H1 (cell line): Measurements from ENCODE around the gene TUBAL3. TPM values are rescaled to one million over a fixed set of nuclear protein-coding genes. Genes with fewer than 3 reads are reported as not detected.

Experiments used
- CTCF ChIA-PET: fragments of 300-600 bp; sonication (Branson Sonifier 250); formaldehyde crosslinking; loops from one replicate; lab custom pipeline; 2021; ENCODE audit not compliant: partially characterized antibody; lab: Charles Lee
- POLR2A ChIA-PET: fragments of 300-600 bp; sonication (Branson Sonifier 250); formaldehyde crosslinking; loops from one replicate; lab custom pipeline; 2021; ENCODE audit warnings: inconsistent platforms; ENCODE audit not compliant: partially characterized antibody; lab: Charles Lee
- DNase-seq, 2 experiments: peaks; one replicate each; pipeline versions ENCODE4 v3.0.0 to v3.0.0-alpha.2; 2010 to 2022; ENCODE audit warnings: low spot score in 2 of 2, low read depth in 1 of 2, mixed read lengths in 1 of 2
- FAIRE-seq: peaks from 2 replicates; lab custom pipeline; 2011; peaks lifted over from hg19 to GRCh38; lab: Jason Lieb, UNC
- H2AFZ ChIP-seq: 2 replicates; pipeline ENCODE4 v1.8.1; 2012; ENCODE audit warnings: low read length, inconsistent platforms
- H2AK5ac ChIP-seq: 2 replicates; pipeline ENCODE4 v1.6.1; 2013; ENCODE audit warnings: low read depth, low read length
- H2BK120ac ChIP-seq: replicated peaks from 2 replicates; pipeline ENCODE3; 2013; ENCODE audit warnings: low read depth, low read length, inconsistent platforms
- H2BK12ac ChIP-seq: 2 replicates; pipeline ENCODE4 v1.6.1; 2013; ENCODE audit warnings: low read depth, low read length
- H2BK15ac ChIP-seq: 2 replicates; pipeline ENCODE4 v1.6.1; 2013; ENCODE audit warnings: low read length
- H2BK20ac ChIP-seq: 2 replicates; pipeline ENCODE4 v1.6.1; 2013; ENCODE audit warnings: low read length
- H2BK5ac ChIP-seq: 2 replicates; pipeline ENCODE4 v1.6.1; 2013; ENCODE audit warnings: low read depth, low read length
- H3K14ac ChIP-seq: 2 replicates; pipeline ENCODE4 v1.6.1; 2013; ENCODE audit warnings: inconsistent platforms; ENCODE audit not compliant: insufficient read length
- H3K18ac ChIP-seq: 2 replicates; pipeline ENCODE4 v1.6.1; 2013; ENCODE audit warnings: low read length; ENCODE audit errors: extremely low read depth
- H3K23ac ChIP-seq: 2 replicates; pipeline ENCODE4 v1.6.1; 2013; ENCODE audit warnings: inconsistent platforms; ENCODE audit not compliant: insufficient read length
- H3K23me2 ChIP-seq: 2 replicates; pipeline ENCODE4 v1.6.1; 2013; ENCODE audit warnings: low read depth, low read length
- H3K27ac ChIP-seq: 2 replicates; pipeline ENCODE4 v1.6.1; 2011; ENCODE audit warnings: low read depth, low read length, inconsistent platforms
- H3K27me3 ChIP-seq, 4 experiments: replicated peaks in 1 of 4; 1 replicate in 1 of 4; 2 replicates in 3 of 4; pipeline versions ENCODE4 v1.6.1 to v1.8.1; 2011 to 2013; ENCODE audit warnings: low read length in 3 of 4, mild to moderate bottlenecking in 3 of 4, inconsistent platforms in 2 of 4, mixed read lengths in 2 of 4, moderate library complexity in 1 of 4; ENCODE audit not compliant: control insufficient read depth in 3 of 4, insufficient read depth in 3 of 4; ENCODE audit errors: extremely low read depth in 1 of 4
- H3K36me3 ChIP-seq, 4 experiments: 2 replicates each; pipeline versions ENCODE4 v1.6.1 to v1.8.1; 2011 to 2013; ENCODE audit warnings: mild to moderate bottlenecking in 4 of 4, low read length in 3 of 4, moderate library complexity in 2 of 4, control low read depth in 1 of 4, inconsistent platforms in 1 of 4; ENCODE audit not compliant: insufficient read depth in 4 of 4, control insufficient read depth in 2 of 4
- H3K4ac ChIP-seq: replicated peaks from 2 replicates; pipeline ENCODE3; 2013; ENCODE audit warnings: low read length, low read depth, mixed read lengths, inconsistent platforms; ENCODE audit not compliant: insufficient read length
- H3K4me1 ChIP-seq, 4 experiments: replicated peaks in 1 of 4; 1 replicate in 1 of 4; 2 replicates in 3 of 4; pipeline versions ENCODE4 v1.6.1 to v1.8.1; 2011 to 2013; ENCODE audit warnings: low read length in 3 of 4, inconsistent platforms in 2 of 4, mixed read lengths in 1 of 4; ENCODE audit not compliant: insufficient read depth in 4 of 4, control insufficient read depth in 3 of 4
- H3K4me2 ChIP-seq, 2 experiments: 2 replicates each; pipeline versions ENCODE4 v1.6.1 to v1.8.1; 2011 to 2013; ENCODE audit warnings: low read depth in 2 of 2, low read length in 2 of 2, control low read depth in 1 of 2, inconsistent platforms in 1 of 2, mild to moderate bottlenecking in 1 of 2; ENCODE audit not compliant: insufficient read depth in 1 of 2
- H3K4me3 ChIP-seq, 4 experiments: fragments of 200-600, 300-600 bp in 1 of 4; sonication (generic), shearing (Covaris generic), sonication (Bioruptor Twin) in 1 of 4; 2 replicates each; pipeline versions ENCODE4 v1.5.1 to v1.8.1; 2011 to 2016; ENCODE audit warnings: low read length in 4 of 4, low read depth in 3 of 4, control low read depth in 2 of 4, inconsistent platforms in 2 of 4, mild to moderate bottlenecking in 2 of 4, mixed read lengths in 1 of 4, moderate library complexity in 1 of 4; ENCODE audit not compliant: insufficient read depth in 2 of 4; ENCODE audit errors: extremely low read depth in 1 of 4
- H3K56ac ChIP-seq: replicated peaks from 2 replicates; pipeline ENCODE3; 2013; ENCODE audit warnings: low read depth, mild to moderate bottlenecking, mixed read lengths, low read length, inconsistent platforms; ENCODE audit not compliant: insufficient read length
- H3K79me1 ChIP-seq: 2 replicates; pipeline ENCODE4 v1.6.1; 2013; ENCODE audit warnings: low read depth, low read length, control low read depth
- H3K79me2 ChIP-seq, 2 experiments: 2 replicates each; pipeline versions ENCODE4 v1.6.1 to v1.8.1; 2012 to 2013; ENCODE audit warnings: low read length in 2 of 2, mild to moderate bottlenecking in 2 of 2, inconsistent platforms in 1 of 2; ENCODE audit not compliant: insufficient read depth in 2 of 2, control insufficient read depth in 1 of 2
- H3K9ac ChIP-seq, 4 experiments: replicated peaks in 1 of 4; 1 replicate in 1 of 4; 2 replicates in 3 of 4; pipeline versions ENCODE4 v1.6.1 to v1.8.1; 2011 to 2013; ENCODE audit warnings: low read depth in 3 of 4, low read length in 3 of 4, control low read depth in 2 of 4, mild to moderate bottlenecking in 2 of 4, moderate library complexity in 2 of 4, inconsistent platforms in 1 of 4; ENCODE audit errors: extremely low read depth in 1 of 4
- H3K9me3 ChIP-seq, 2 experiments: 2 replicates each; pipeline versions ENCODE4 v1.6.1 to v1.8.1; 2012 to 2013; ENCODE audit warnings: mild to moderate bottlenecking in 2 of 2, moderate library complexity in 2 of 2, control low read depth in 1 of 2, inconsistent platforms in 1 of 2, low read depth in 1 of 2, low read length in 1 of 2, mixed read lengths in 1 of 2; ENCODE audit not compliant: insufficient read depth in 2 of 2
- H4K20me1 ChIP-seq, 2 experiments: replicated peaks in 1 of 2; 2 replicates each; pipeline versions ENCODE3 to v1.8.1; 2011 to 2013; ENCODE audit warnings: inconsistent platforms in 2 of 2, low read length in 2 of 2, mild to moderate bottlenecking in 1 of 2; ENCODE audit not compliant: insufficient read depth in 2 of 2, control insufficient read depth in 1 of 2
- H4K5ac ChIP-seq: 2 replicates; pipeline ENCODE4 v1.6.1; 2013; ENCODE audit warnings: low read length, low read depth, mixed read lengths, inconsistent platforms; ENCODE audit not compliant: insufficient read length
- H4K8ac ChIP-seq: 2 replicates; pipeline ENCODE4 v1.8.0; 2013; ENCODE audit warnings: mild to moderate bottlenecking, moderate library complexity, low read length, inconsistent platforms; ENCODE audit not compliant: insufficient read depth; ENCODE audit errors: extremely low read depth
- H4K91ac ChIP-seq: replicated peaks from 2 replicates; pipeline ENCODE3; 2013; ENCODE audit warnings: low read length, mixed read lengths, inconsistent platforms; ENCODE audit not compliant: insufficient read length
- NRF1 ChIP-seq: IDR thresholded peaks from 2 replicates; pipeline ENCODE4 v1.6.1; 2011; ENCODE audit warnings: mild to moderate bottlenecking, low read depth, low read length, improper control_type of control experiment
- PHF8 ChIP-seq: fragments of 200-600 bp; sonication (generic); conservative IDR thresholded peaks from 2 replicates; pipeline ENCODE4 v1.7.1; 2012; ENCODE audit warnings: low read depth, mild to moderate bottlenecking, inconsistent platforms, low read length, moderate library complexity
- POU5F1 ChIP-seq: IDR thresholded peaks from 2 replicates; pipeline ENCODE4 v1.6.1; 2011; ENCODE audit warnings: low read depth, mild to moderate bottlenecking, low read length, moderate library complexity
- SIN3A ChIP-seq, 2 experiments: IDR thresholded peaks in 1 of 2; conservative IDR thresholded peaks in 1 of 2; 2 replicates each; pipeline ENCODE4 v1.6.1; 2011 to 2012; ENCODE audit warnings: low read length in 2 of 2, improper control_type of control experiment in 1 of 2, low read depth in 1 of 2, mild to moderate bottlenecking in 1 of 2
- TAF7 ChIP-seq: optimal IDR thresholded peaks from 2 replicates; pipeline ENCODE3; 2011; ENCODE audit warnings: low read depth, mild to moderate bottlenecking, inconsistent platforms, low read length, moderate library complexity, borderline replicate concordance
- WGBS, 2 experiments: shearing (Covaris generic) in 1 of 2; methylation state at CpG; one replicate each; pipeline versions ENCODE4 v1.1.6 to v1.1.7; 2013 to 2015; ENCODE audit warnings: low lambda C conversion rate in 2 of 2, mixed read lengths in 2 of 2, inconsistent platforms in 1 of 2, low coverage in 1 of 2, missing lambda C conversion rate in 1 of 2; ENCODE audit not compliant: insufficient replicate concordance in 2 of 2, insufficient coverage in 1 of 2, insufficient read length in 1 of 2; ENCODE audit errors: extremely low coverage in 1 of 2, missing lambda C conversion rate in 1 of 2; 5-methylcytosine and 5-hydroxymethylcytosine counted together
- polyA plus RNA-seq, 7 experiments: library from polyadenylated mRNA; depleted of rRNA in 3 of 7; stranded (reverse) in 5 of 7; unstranded in 2 of 7; fragments of >200 nt in 5 of 7; fragments of 200-250 nt in 2 of 7; gene quantifications; 1 replicate in 5 of 7; 2 replicates in 1 of 7; 4 replicates in 1 of 7; pipeline versions ENCODE4 v1.2.1 to v1.2.3, GENCODE V29; 2011 to 2013; ENCODE audit warnings: missing spikeins in 2 of 7, mixed read lengths in 2 of 7
- total RNA-seq: library from RNA; stranded (reverse); fragmentation: NEBNext Ultra II Directional; extraction: Animal tissue kit (Norgen Biotek cat#: 25700); gene quantifications from 2 replicates; pipeline ENCODE4 v1.2.1, GENCODE V29; 2021

Gene TUBAL3
- total and polyA plus RNA-seq, 2 of the 8 experiments (the other 6 are each of a cell fraction or from before 2014, with no cell fraction given), result 0.17 TPM; not detected in 1

DNA sequence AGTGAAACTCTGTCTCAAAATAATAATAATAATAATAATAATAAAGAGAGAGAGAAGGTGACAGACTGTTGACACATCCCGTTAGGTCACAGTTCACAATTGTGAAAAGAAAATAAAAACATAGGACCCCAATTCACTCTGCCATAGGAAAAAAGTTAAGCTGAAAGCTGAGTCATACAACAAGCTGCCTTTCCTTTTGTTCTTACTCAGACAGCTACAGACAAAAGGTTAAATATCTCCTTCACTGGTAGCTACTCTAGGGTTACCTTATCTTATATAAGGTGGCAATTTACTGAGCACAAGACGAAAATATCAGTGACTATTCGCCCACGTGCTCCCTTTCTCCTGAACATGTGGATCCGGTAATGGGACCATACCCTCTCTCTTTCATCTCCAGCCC, 17.5 kb downstream of the TUBAL3 start:
- Histone ChIP-seq H4K5ac (no peak overlapping the region), H3K79me1 (no peaks in the 10 kb centered on the region), H3K9ac (no peak overlapping the region), H4K91ac (no peak overlapping the region), H3K23me2 (no peaks in the 10 kb centered on the region), H2BK15ac (no peak overlapping the region), H2BK20ac (no peak overlapping the region), H3K14ac (no peak overlapping the region), H2BK12ac (no peak overlapping the region), H3K18ac (no peak overlapping the region), H3K56ac (no peak overlapping the region), H3K79me2 (no peaks in the 10 kb centered on the region), H2BK5ac (no peak overlapping the region), H3K36me3 (no peaks in the 10 kb centered on the region), H2AK5ac (no peak overlapping the region), H2AFZ (no peak overlapping the region), H2BK120ac (no peak overlapping the region), H3K27ac (no peak overlapping the region), H3K4ac (no peak overlapping the region), H4K8ac (no peak overlapping the region), H3K4me3 (no peak overlapping the region), H3K4me1 (no peaks in the 10 kb centered on the region; a peak in 1 of 7 replicates), H3K27me3 (no peaks in the 10 kb centered on the region), H3K23ac (no peak overlapping the region), H4K20me1 (no peaks in the 10 kb centered on the region), H3K9me3 (peaks cover 18 to 26% of the 10 kb centered on the region in 2 experiments; a peak in 3 of 4 replicates), H3K4me2 (no peak overlapping the region)
- FAIRE-seq, result no peak
- 86% methylated on average over 5 of the region's 5 CpGs; no CpG with 5 or more reads in 1 of the 2 experiments for WGBS, 2 experiments
- ChIA-PET POLR2A (no interaction called here), CTCF (interaction anchor here (1.0 to 1.4 kb wide), 2 partner anchors 24 to 50 kb away, joined by 3 read pairs; no protein-coding TSS in a partner anchor)
- DNase-seq, result no peak
- TF ChIP-seq PHF8 (no peak), NRF1 (no peak), SIN3A (conservative IDR thresholded peaks at IDR 0.05 in 1 of 2, IDR thresholded peaks at IDR 0.05 in 1 of 2; ENCODE audit: low read depth in 1 of 2, low read length in 2 of 2) (no peak), POU5F1 (no peak), TAF7 (no peak)
